Measurements from ENCODE around the gene IFFO2. TPM values are rescaled to one million over a fixed set of nuclear protein-coding genes. Genes with fewer than 3 reads are reported as not detected.

The IFFO2 gene
- total RNA-seq, 3 donors from 2014 or later (not counting 1 experiment from before 2014, with no cell fraction given) = 52.4 to 105 (median 66.5) TPM

- Histone ChIP-seq H3K27ac (ENCODE audit: low read length) (no peak overlapping the region), H3K36me3 (ENCODE audit: control insufficient read depth, insufficient read depth, low read length) (no peaks in the 10 kb centered on the region), H3K4me1 (ENCODE audit: control insufficient read depth, insufficient read depth, low read length) (no peaks in the 10 kb centered on the region), H3K27me3 (ENCODE audit: control insufficient read depth, insufficient read depth, low read length) (no peaks in the 10 kb centered on the region), H3K4me3 (ENCODE audit: low read length) (no peak overlapping the region), H3K9me3 (ENCODE audit: control insufficient read depth, insufficient read depth, low read length) (no peaks in the 10 kb centered on the region)
- H3K9me3 Mint-ChIP-seq = no peaks in the 10 kb centered on the region
- intact Hi-C loops (cut with micrococcal nuclease) = no loop called here
- no peak overlapping the region for H3K4me3 Mint-ChIP-seq
- no peak overlapping the region for H3K27ac Mint-ChIP-seq
- H3K27me3 Mint-ChIP-seq (ENCODE audit: low read depth in 2 of 2) = no peaks in the 10 kb centered on the region
- no peak for DNase-seq
- H3K36me3 Mint-ChIP-seq = no peaks in the 10 kb centered on the region
- TF ChIP-seq CTCF (IDR thresholded peaks at IDR 0.05) = no peak
- WGBS (ENCODE audit: insufficient coverage) = 85% methylated on average over 8 of the region's 8 CpGs
- ATAC-seq = no peak
- H3K4me1 Mint-ChIP-seq = no peaks in the 10 kb centered on the region
These were observed 81.9 kb downstream of the IFFO2 start for GRCh38 chr1:18874600-18874999.

GRCh38 chr1:18874036-18874435 lies 82.4 kb downstream of the IFFO2 start:
- no peaks in the 10 kb centered on the region for H3K36me3 Mint-ChIP-seq
- Histone ChIP-seq H3K27ac (ENCODE audit: low read length) (no peak overlapping the region), H3K4me1 (ENCODE audit: control insufficient read depth, insufficient read depth, low read length) (no peaks in the 10 kb centered on the region), H3K4me3 (ENCODE audit: low read length) (no peak overlapping the region), H3K36me3 (ENCODE audit: control insufficient read depth, insufficient read depth, low read length) (no peaks in the 10 kb centered on the region), H3K27me3 (ENCODE audit: control insufficient read depth, insufficient read depth, low read length) (no peaks in the 10 kb centered on the region), H3K9me3 (ENCODE audit: control insufficient read depth, insufficient read depth, low read length) (no peaks in the 10 kb centered on the region)
- no peak overlapping the region for H3K4me3 Mint-ChIP-seq
- no peak for DNase-seq
- H3K27me3 Mint-ChIP-seq (ENCODE audit: low read depth in 2 of 2) = no peaks in the 10 kb centered on the region
- no peaks in the 10 kb centered on the region for H3K9me3 Mint-ChIP-seq
- 93% methylated on average over 6 of the region's 6 CpGs for WGBS (ENCODE audit: insufficient coverage)
- H3K4me1 Mint-ChIP-seq = no peaks in the 10 kb centered on the region
- intact Hi-C loops (cut with micrococcal nuclease) = no loop called here
- TF ChIP-seq CTCF (IDR thresholded peaks at IDR 0.05) = no peak
- H3K27ac Mint-ChIP-seq = no peak overlapping the region
- no peak for ATAC-seq

GRCh38 chr1:18872071-18872611 lies 84.3 kb downstream of the IFFO2 start:
- H3K9me3 Mint-ChIP-seq = no peaks in the 10 kb centered on the region
- H3K4me3 Mint-ChIP-seq = no peak overlapping the region
- no peaks in the 10 kb centered on the region for H3K4me1 Mint-ChIP-seq
- Histone ChIP-seq H3K36me3 (ENCODE audit: control insufficient read depth, insufficient read depth, low read length) (no peaks in the 10 kb centered on the region), H3K27ac (ENCODE audit: low read length) (no peak overlapping the region), H3K4me1 (ENCODE audit: control insufficient read depth, insufficient read depth, low read length) (no peaks in the 10 kb centered on the region), H3K9me3 (ENCODE audit: control insufficient read depth, insufficient read depth, low read length) (no peaks in the 10 kb centered on the region), H3K4me3 (ENCODE audit: low read length) (no peak overlapping the region), H3K27me3 (ENCODE audit: control insufficient read depth, insufficient read depth, low read length) (no peaks in the 10 kb centered on the region)
- DNase-seq (no peak), ATAC-seq (no peak)
- H3K27ac Mint-ChIP-seq = no peak overlapping the region
- no peaks in the 10 kb centered on the region for H3K36me3 Mint-ChIP-seq
- intact Hi-C loops (cut with micrococcal nuclease) = no loop called here
- 87% methylated on average over 8 of the region's 8 CpGs for WGBS (ENCODE audit: insufficient coverage)
- peaks cover 0 to 2% of the 10 kb centered on the region in 2 donors for H3K27me3 Mint-ChIP-seq (ENCODE audit: low read depth in 2 of 2)
- no peak for TF ChIP-seq CTCF (IDR thresholded peaks at IDR 0.05)

DNA sequence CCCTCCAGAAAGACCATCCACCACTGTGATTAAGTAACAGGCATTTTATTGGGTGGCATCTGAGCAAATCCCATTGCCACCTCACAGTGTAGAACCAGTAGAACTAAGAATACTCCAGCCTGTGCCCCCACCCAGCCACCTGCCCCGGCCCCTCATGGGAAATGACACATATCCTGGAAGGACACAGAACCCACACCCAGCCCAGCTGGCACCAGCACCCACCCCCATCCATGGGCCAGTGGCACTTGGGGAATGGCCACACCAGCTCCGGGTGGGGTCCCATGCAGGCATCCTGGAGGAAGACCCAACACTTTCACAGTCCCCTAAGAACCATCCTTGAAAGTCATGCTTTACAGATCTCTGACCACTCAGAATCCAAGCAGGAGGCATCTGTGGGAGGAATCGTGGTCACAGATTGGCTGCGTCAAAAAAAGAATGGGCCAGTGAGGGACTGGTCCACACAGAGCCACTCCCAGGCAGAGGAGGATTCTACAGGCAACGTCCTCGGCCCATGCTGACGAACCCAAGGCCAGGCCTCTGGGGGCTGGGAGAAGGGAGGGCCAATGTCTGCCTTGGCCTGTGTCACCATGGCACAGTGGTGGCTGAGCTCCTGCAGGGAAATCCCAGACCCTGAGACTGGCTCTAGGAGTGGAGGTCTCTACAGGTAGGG lies 84.9 kb downstream of the IFFO2 start:
- peaks cover 2 to 4% of the 10 kb centered on the region in 2 donors for H3K27me3 Mint-ChIP-seq (ENCODE audit: low read depth in 2 of 2)
- no peaks in the 10 kb centered on the region for H3K4me1 Mint-ChIP-seq
- H3K9me3 Mint-ChIP-seq = no peaks in the 10 kb centered on the region
- ATAC-seq = no peak
- no peak overlapping the region for H3K4me3 Mint-ChIP-seq
- no peak overlapping the region for H3K4me3 ChIP-seq (ENCODE audit: low read length)
- no peaks in the 10 kb centered on the region for H3K27me3 ChIP-seq (ENCODE audit: control insufficient read depth, insufficient read depth, low read length)
- WGBS (ENCODE audit: insufficient coverage) = 95% methylated on average over 7 of the region's 7 CpGs
- intact Hi-C loops (cut with micrococcal nuclease) = no loop called here
- no peak for TF ChIP-seq CTCF (IDR thresholded peaks at IDR 0.05)
- no peak overlapping the region for H3K27ac Mint-ChIP-seq
- H3K9me3 ChIP-seq (ENCODE audit: control insufficient read depth, insufficient read depth, low read length) = no peaks in the 10 kb centered on the region
- H3K4me1 ChIP-seq (ENCODE audit: control insufficient read depth, insufficient read depth, low read length) = no peaks in the 10 kb centered on the region
- no peak overlapping the region for H3K27ac ChIP-seq (ENCODE audit: low read length)
- DNase-seq = no peak
- H3K36me3 Mint-ChIP-seq = no peaks in the 10 kb centered on the region
- no peaks in the 10 kb centered on the region for H3K36me3 ChIP-seq (ENCODE audit: control insufficient read depth, insufficient read depth, low read length)

Data from natural killer cell (primary cell).